ENCODE data around the gene CLEC3B.

The CLEC3B gene

GRCh38 chr3:45021524-45022297 is 4.4 kb upstream of the CLEC3B start:
- H3K4me3 ChIP-seq (ENCODE audit: control insufficient read depth, low read depth, low read length): no peak overlapping the region
- no peak for DNase-seq (ENCODE audit: low read depth)
- no peak for TF ChIP-seq CTCF (IDR thresholded peaks at IDR 0.05; ENCODE audit: control insufficient read depth, insufficient read depth, low read depth, low read length, missing control alignments)

- no peak for TF ChIP-seq CTCF (IDR thresholded peaks at IDR 0.05; ENCODE audit: control insufficient read depth, insufficient read depth, low read depth, low read length, missing control alignments)
- no peak overlapping the region for H3K4me3 ChIP-seq (ENCODE audit: control insufficient read depth, low read depth, low read length)
- no peak for DNase-seq (ENCODE audit: low read depth)
Observed at GRCh38 chr3:45023675-45024074, 2.4 kb upstream of the CLEC3B start.

- no peak for TF ChIP-seq CTCF (IDR thresholded peaks at IDR 0.05; ENCODE audit: control insufficient read depth, insufficient read depth, low read depth, low read length, missing control alignments)
- DNase-seq (ENCODE audit: low read depth): no peak
- no peak overlapping the region for H3K4me3 ChIP-seq (ENCODE audit: control insufficient read depth, low read depth, low read length)
Observed at GRCh38 chr3:45024542-45025255, 1.4 kb upstream of the CLEC3B start.

- no peak overlapping the region for H3K4me3 ChIP-seq (ENCODE audit: control insufficient read depth, low read depth, low read length)
- no peak for TF ChIP-seq CTCF (IDR thresholded peaks at IDR 0.05; ENCODE audit: control insufficient read depth, insufficient read depth, low read depth, low read length, missing control alignments)
- DNase-seq (ENCODE audit: low read depth): no peak
Observed at GRCh38 chr3:45026957-45027356, 854 bp downstream of the CLEC3B start.

- H3K4me3 ChIP-seq (ENCODE audit: control insufficient read depth, low read depth, low read length): no peak overlapping the region
- TF ChIP-seq CTCF (IDR thresholded peaks at IDR 0.05; ENCODE audit: control insufficient read depth, insufficient read depth, low read depth, low read length, missing control alignments): no peak
- no peak for DNase-seq (ENCODE audit: low read depth)
Observed at GRCh38 chr3:45027441-45027840, 1.3 kb downstream of the CLEC3B start.

- DNase-seq (ENCODE audit: low read depth): no peak
- no peak overlapping the region for H3K4me3 ChIP-seq (ENCODE audit: control insufficient read depth, low read depth, low read length)
- TF ChIP-seq CTCF (IDR thresholded peaks at IDR 0.05; ENCODE audit: control insufficient read depth, insufficient read depth, low read depth, low read length, missing control alignments): no peak
Observed at GRCh38 chr3:45029216-45029615, 3.1 kb downstream of the CLEC3B start.
